SKM-1 treated with dmso at 0.1 percent for 144 hours (cell line): ENCODE results near the gene NOP14.
"Not testable (repeated sequence)": the region's sequence is repeated elsewhere in the genome, so short reads cannot be mapped to it uniquely, and the experiment has no call there.

Source experiments
- DNase-seq: peaks from one replicate; lab custom pipeline; 2025; ENCODE audit not compliant: unreplicated experiment; lab: John Stamatoyannopoulos, UW

NOP14 gene

GRCh38 chr4:2962614-2963174 is 512 bp downstream of the NOP14 start:
- peak; percentile 69 for DNase-seq

DNA sequence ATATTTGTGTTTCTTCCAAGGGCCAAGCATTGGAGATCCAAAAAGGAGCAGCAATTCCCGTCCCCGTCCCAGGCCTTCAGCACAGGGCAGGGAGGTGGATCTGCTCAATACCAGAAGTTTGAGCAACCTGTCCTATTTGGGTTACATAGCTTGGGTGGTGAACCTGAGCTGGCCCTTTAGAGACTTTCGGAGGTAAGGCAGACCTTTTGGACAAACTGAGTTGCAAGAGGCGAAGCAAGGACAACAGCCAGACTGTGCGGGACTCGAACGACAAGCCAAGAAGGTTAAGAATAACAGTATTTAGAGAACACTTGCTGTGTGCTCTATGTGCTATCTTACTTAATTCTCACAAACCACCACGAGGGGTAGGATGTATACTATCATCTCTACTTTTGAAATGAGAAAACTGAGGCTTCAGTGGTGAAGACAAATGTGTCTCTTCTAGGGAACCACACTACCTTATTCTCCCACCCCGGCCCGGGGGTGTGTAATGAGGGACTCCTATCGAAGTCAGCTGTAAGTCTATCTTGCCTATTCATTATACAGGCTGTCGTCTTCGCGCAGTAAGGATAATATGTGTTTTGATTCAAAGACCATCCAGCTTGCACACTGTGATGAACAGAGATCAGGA is 1.3 kb downstream of the NOP14 start:
- DNase-seq, result peak; percentile 52

DNA sequence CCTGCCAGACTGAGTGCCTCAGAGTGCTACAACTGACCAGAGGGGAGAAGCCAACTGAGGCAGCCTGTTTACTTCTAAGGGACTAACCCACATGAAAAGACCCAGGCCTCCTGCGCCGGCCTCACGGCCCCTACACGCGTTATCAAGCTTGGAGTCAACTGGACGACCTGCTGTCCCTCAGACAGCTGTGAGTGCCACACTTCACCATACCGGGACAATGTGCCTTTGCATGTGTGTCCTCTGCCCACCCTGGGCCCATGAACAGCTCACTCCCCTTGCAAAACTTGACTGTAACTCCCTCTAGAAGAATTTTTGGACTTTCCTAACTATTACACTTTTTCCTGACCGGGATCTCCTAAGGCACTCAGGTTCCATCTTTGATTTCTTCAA is 1.8 kb downstream of the NOP14 start:
- peak; percentile 50 for DNase-seq

GRCh38 chr4:2960450-2960849 is 2.8 kb downstream of the NOP14 start:
- not testable (repeated sequence) for DNase-seq

DNA sequence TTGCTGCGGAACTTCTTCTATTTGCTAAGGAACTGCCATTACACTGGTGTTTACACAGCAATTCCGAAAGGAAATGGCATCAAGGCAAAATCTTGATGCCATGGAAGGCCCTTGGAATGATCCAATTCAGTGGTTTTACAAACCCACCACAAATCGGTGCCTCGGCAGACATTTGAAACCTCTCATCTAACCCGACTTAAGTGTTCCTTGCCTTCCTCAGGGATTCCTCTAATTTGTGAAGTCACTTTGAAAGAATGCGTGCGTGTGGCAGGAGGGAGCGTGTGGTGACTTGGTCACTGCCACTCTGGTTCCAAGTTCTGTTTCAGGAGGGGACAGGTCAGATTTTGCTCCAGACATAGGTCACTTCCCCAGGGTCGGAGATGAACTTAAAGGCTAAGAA is 4.8 kb downstream of the NOP14 start:
- no peak for DNase-seq

- DNase-seq, result not testable (repeated sequence)
Measured at GRCh38 chr4:2955186-2956044, 7.8 kb downstream of the NOP14 start.

DNA sequence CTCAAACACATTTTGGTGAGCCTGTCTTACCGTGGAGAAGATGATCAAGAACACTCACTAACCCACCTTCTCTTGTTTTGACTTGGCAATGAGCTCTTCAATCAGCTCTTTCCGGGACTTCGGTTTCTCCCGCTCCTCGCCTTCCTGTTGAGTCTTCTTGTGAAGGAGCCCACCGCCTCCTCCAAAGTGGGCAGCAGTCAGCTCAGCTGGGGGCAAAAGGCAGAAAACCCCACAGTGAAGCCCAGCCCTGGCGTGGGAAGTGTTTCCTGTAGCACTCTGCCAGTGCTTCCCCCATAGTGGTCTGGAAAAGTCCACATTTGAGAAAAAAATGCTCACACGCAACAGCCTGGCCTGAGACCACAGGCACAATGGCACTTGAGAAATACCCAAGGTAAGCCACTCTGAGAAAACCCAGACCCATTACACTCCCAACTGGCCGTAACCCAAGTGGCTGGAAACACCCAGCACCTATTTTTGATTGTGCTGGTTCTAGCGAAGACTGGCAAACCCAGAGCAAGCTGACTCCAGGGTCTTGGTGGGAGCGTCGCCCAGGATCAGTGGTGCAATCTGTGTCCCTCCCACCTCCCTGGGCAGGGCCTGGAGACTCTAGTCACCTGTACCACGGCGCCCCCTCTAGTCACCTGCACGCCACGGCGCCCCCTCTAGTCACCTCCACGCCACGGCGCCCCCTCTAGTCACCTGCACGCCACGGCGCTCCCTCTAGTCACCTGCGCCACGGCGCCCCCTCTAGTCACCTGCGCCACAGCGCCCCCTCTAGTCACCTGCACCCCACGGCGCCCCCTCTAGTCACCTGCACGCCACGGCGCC is 8.6 kb downstream of the NOP14 start:
- DNase-seq, result peak; percentile 55

GRCh38 chr4:2953496-2953895 is 9.7 kb downstream of the NOP14 start:
- no peak for DNase-seq

GRCh38 chr4:2950221-2950989 is 12.8 kb downstream of the NOP14 start:
- no peak for DNase-seq

GRCh38 chr4:2949782-2950125 is 13.5 kb downstream of the NOP14 start:
- DNase-seq, result no peak

GRCh38 chr4:2948895-2949781 is 14.1 kb downstream of the NOP14 start:
- DNase-seq, result no peak

- no peak for DNase-seq
Measured at GRCh38 chr4:2947926-2948325, 15.3 kb downstream of the NOP14 start.

DNA sequence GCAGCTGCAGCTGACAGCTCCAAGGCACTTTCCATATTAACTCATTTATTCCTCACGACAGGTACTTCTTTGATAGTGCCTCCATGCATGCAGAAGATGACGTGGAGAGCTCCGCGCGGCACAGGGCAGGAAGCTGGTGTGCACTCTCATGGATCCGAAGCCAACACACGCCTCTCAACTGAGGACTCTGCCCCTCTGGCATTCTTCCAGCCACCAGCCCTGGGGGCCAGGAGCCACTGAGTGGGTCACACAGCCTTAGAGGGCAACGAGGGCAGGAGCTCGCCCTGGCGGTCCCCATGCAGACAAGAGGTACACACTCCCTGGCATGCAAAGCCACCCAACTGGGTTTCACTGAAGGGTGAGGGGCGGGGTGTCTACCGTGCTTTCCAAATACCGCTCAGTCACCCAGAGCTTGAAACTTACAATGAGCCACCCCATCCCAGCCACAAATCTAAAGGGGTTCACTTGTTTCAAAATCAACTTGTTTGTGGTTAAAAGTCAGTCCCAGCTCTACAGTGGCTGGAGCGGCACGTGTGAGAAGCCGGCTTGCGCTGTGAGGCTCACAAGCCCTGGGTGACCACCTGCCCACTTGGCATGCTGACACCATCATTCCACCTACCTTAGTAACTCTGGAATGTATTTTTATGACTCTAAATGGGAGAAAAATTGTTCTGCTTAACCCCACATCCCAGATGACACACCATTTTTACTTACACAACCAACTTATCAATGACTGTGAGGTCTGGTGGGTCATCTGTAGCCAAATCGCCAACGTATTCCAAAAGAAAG is 16.2 kb downstream of the NOP14 start:
- no peak for DNase-seq

GRCh38 chr4:2945619-2946604 is 17.3 kb downstream of the NOP14 start:
- not testable (repeated sequence) for DNase-seq

DNA sequence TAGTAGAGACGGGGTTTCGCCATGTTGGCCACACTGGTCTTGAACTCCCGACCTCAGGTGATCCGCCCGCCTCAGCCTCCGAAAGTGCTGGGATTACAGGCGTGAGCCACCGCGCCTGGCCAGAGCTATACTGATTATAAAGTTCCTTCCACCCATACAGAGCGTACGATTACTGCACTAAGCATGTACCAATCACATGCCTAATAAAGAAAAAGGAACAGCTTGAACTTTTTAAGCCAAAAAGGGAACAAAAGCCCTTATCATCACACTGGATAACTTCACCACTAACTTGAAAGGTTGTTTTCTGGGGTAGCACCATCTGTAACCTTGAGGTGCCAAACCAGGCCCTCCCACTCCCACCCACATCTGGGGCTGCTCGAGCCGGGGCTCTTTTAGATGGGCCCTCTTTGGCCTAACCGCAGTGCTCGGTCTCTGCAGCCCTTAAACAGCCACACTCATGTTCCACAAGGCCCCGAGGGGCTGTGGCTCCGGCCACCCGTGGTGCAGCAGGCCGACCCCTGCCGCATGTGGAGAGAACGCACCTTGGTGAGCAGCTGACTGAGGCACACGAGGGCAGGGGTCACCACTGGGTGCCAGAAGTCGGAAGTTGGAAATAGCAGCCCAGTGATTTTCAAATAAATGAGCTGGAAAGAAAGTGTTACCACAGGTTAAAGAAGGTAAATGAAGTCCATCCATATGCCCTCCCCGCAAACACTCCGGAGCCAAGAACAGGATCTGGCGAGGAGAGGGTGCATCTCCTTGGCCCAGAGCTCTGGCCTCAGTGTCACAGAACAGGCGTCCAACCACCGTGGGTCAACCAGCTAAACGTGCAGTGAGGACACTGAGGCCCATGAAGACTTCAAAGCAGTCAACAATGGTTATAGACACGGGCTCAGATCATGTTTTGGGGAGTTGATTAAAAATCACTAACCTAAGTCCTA is 18.4 kb downstream of the NOP14 start:
- no peak for DNase-seq

- no peak for DNase-seq
Measured at GRCh38 chr4:2944091-2944482, 19.1 kb downstream of the NOP14 start.
